DLD1 (cell line): ENCODE data around the gene SYNGR1.

Experiments used
- in situ Hi-C: cut with HindIII; loops from 2 replicates; pipeline ENCODE4 v1.10.0; 2017; ENCODE audit warnings: low sequenced_read_pairs

Gene SYNGR1

DNA sequence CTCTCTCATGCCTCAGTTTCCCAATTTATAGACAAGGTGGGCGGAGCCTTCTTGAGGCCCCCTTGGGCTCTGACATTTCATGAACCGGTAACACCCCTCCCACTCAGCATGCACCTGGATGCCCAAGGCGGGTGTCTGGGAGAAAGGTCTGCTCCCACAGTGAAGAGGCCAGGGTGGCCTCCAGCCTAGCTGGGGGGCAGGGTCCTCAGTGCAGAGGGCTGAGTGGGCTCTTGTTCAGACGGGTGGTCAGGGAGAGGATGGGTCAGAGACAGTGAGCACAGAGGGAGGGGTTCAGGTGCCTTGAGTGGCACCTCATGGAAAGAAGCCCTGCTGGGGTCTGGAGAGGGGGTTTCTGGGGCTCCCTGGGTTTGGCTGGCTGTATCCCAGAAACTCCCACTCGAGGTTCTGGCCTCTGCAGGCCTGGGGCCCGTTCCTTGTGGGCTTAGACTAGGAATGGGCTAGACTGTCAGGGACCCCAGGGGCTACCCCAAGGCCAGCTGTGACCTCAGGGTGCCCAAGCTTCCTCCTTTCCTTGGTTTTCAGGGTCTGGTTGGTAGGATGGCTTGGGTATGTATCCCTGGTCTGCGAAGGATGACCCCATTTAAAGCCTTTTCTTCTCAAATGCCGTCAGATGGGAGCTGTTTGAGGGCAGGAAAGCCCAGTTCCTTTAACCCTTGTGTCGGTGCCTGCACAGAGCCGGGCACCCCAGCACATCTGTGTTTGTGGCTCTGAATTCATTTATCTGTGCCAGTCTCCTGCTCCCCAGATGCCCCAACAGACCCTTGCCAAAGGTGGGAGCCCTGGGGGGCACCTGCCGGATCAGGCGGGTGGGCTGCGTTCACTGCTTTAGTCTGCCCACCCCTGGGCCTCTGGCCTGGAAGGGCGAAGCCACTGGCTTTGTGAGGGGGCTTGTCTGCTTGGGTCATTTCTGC is 1.2 kb downstream of the SYNGR1 start:
- in situ Hi-C loops, result loop anchor here (25.0 kb wide), 1 partner anchor 136 kb away; no protein-coding TSS in a partner anchor

DNA sequence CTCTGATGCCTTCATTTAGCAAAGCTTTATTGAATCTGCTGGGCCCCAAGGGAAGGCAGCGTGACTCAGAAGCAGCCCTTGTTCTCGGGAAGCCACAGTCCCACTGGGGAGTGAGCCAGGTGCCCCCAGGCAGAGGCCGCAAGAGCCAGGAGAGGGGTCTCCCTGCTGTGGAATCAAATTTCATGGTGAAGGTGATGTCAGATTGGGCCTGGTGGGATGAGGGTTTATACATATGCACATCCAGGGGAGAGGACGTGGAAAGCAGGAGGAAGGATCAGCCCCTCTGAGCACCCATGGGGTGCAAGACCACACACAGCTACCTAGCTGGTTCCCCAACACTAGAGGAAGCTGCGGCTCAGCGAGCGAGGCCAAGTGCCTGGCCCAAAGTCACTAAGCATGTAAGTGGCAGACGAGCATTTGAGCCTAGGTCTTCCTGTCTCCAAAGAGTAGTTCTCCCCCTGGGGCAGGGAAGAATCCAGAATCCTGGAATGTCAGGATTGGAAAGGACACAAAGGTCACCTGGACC is 2.0 kb downstream of the SYNGR1 start:
- in situ Hi-C loops, result loop anchor here (25.0 kb wide), 1 partner anchor 136 kb away; no protein-coding TSS in a partner anchor

GRCh38 chr22:39352306-39352891 is 2.6 kb downstream of the SYNGR1 start:
- in situ Hi-C loops, result loop anchor here (25.0 kb wide), 1 partner anchor 135 kb away; no protein-coding TSS in a partner anchor

DNA sequence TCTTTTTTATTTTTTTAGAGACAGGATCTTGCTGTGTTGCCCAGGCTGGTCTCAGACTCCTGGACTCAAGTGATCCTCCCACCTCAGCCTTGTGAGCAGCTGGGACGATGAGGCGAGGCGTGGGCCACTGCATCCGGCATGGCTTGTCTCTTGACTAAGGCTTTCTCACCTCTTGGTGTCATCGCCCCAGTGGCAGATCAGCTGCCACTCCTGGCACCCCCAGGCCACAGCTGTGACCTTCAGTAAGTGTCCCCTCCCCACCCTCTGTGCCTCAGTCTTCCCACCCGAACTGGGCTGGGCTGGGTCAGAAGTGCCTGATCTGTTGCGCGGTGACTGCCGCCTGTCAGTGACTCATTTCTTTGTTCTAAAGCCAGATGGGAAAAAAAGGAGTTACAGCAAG is 3.6 kb downstream of the SYNGR1 start:
- in situ Hi-C loops, result loop anchor here (25.0 kb wide), 1 partner anchor 134 kb away; no protein-coding TSS in a partner anchor

GRCh38 chr22:39355080-39355479 is 5.3 kb downstream of the SYNGR1 start:
- in situ Hi-C loops, result loop anchor here (25.0 kb wide), 1 partner anchor 132 kb away; no protein-coding TSS in a partner anchor

- in situ Hi-C loops, result loop anchor here (25.0 kb wide), 1 partner anchor 131 kb away; no protein-coding TSS in a partner anchor
Observed at GRCh38 chr22:39355805-39356204, 6.0 kb downstream of the SYNGR1 start.

DNA sequence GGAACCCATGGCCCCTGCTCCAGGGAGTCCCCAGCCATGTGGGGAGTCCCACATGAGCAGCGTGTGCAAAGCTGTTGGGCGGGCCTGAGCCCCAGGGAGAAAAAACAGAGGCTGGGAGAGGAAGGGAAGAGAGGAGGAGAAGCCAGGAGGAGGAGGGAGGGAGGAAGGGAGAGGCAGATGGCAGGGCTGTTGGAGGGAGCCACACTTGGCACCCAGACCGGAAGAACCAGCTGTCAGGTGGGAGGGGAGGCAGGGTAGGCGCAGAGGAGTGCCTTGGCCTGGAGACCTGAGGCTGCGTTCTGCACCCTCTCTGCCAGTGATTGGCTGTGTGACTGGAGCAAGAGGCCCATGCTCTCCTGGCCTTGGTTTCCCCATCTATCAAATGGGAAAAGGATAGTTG is 6.7 kb downstream of the SYNGR1 start:
- in situ Hi-C loops, result loop anchor here (25.0 kb wide), 1 partner anchor 131 kb away; no protein-coding TSS in a partner anchor

GRCh38 chr22:39357110-39358108 is 7.6 kb downstream of the SYNGR1 start:
- in situ Hi-C loops, result loop anchor here (25.0 kb wide), 1 partner anchor 130 kb away; no protein-coding TSS in a partner anchor

DNA sequence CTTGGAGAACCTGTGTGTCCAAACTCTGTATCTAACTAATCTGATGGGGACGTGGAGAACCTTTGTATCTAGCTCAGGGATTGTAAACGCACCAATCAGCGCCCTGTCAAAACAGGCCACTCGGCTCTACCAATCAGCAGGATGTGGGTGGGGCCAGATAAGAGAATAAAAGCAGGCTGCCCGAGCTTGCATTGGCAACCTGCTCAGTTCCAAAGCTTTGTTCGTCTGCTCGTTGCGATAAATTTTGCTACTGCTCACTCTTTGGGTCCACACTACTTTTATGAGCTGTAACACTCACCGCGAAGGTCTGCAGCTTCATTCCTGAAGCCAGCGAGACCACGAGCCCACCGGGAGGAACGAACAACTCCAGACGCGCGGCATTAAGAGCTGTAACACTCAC is 8.4 kb downstream of the SYNGR1 start:
- in situ Hi-C loops, result loop anchor here (25.0 kb wide), 1 partner anchor 129 kb away; no protein-coding TSS in a partner anchor

DNA sequence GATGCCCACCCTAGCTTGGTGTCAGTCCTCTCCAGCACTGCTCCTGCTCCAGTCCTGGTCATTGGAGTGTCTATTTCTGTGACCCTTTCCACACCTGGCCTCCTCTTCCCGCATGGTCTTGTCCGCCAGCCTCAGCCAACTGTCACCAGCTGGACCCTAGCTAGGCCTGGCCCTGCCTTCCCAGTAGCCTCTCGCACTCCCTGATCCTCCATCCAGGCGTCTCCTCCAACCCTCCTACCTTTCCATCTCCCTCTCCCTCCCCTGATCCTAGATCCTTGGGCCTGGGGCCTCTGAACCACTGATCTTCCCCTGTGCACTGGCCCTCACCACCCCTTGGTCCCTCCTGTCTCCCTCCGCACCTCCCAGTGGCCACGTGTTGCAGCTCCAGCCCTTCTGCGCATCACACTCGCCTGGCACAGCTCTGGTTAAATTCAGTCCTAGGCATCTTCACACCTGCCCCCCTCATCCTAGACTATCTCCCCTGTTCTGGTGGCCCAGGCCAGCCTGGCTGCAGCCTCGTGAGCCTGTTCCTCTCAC is 9.9 kb downstream of the SYNGR1 start:
- in situ Hi-C loops, result loop anchor here (25.0 kb wide), 1 partner anchor 128 kb away; no protein-coding TSS in a partner anchor

DNA sequence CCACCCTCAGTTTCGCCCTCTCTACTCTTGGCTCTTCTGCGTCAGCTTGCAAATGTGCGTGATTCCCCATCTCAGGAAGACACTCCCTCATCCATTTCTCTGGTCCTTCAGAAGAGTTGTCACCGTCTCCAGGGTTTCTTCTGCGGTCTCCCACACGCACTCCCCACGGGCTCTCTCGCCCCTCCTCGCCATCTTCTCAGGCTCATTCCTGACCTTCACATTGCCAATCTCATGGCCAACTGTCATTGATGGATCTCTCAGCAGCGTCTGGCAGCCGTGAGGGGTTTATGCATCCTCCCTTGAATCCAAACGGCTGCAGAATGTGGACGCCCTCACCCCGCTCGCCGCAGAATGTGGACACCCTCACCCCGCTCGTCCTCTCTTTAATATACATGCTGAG is 10.5 kb downstream of the SYNGR1 start:
- in situ Hi-C loops, result loop anchor here (25.0 kb wide), 1 partner anchor 127 kb away; no protein-coding TSS in a partner anchor

DNA sequence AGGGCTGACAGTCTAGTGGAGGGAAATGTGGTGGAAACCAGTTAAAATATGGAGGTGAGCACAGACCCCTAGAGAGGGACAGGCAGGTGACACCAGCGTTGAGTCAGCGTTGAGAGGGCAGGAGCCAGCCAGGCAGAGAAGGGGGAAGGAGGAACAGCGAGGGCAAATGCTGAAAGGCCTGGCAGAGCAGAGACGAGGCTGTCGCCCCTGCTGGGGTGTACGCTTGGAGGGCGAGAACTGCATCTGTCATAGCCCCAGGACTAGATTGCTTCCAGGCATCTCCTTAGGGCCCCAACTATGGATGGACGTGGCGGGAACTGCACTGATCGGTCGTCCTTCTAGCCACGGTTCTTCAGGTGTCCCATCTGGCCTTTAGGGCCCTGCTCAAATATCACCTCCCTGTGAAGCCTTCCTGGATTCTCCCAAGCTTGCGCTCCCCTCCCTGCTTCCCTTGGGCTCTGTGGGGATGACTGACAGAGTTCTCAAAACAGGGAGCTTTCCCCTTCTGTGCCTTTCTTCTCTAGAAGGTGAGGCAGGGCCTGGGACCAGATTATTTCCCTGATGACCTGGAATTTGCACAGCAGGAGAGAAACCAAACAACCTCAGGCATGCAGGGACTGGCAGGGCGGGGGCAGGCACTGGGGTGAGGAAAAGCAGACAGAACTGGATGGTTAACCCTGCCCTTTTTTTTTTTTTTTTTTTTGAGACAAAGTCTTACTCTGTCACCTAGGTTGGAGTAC is 11.1 kb downstream of the SYNGR1 start:
- in situ Hi-C loops, result loop anchor here (25.0 kb wide), 1 partner anchor 126 kb away; no protein-coding TSS in a partner anchor

DNA sequence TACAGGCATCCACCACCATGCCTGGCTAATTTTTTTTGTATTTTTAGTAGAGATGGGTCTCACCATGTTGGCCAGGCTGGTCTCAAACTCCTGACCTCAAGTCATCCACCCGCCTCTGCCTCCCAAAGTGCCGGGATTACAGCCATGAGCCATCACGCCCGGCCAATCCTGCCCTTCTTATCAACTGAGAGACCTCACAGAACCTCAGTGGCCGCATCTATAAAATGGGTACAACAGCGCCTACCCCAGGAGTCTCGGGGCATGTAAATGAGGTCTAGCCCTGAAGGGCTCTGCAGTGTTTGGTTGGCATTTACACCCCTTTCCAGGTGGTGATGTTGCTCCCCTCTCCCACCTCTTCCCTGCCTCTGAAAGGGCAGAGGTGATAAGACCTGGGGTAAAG is 11.7 kb downstream of the SYNGR1 start:
- in situ Hi-C loops, result loop anchor here (25.0 kb wide), 1 partner anchor 126 kb away; no protein-coding TSS in a partner anchor

- in situ Hi-C loops, result loop anchor here (25.0 kb wide), 1 partner anchor 125 kb away; no protein-coding TSS in a partner anchor
Observed at GRCh38 chr22:39362271-39362670, 12.5 kb downstream of the SYNGR1 start.

DNA sequence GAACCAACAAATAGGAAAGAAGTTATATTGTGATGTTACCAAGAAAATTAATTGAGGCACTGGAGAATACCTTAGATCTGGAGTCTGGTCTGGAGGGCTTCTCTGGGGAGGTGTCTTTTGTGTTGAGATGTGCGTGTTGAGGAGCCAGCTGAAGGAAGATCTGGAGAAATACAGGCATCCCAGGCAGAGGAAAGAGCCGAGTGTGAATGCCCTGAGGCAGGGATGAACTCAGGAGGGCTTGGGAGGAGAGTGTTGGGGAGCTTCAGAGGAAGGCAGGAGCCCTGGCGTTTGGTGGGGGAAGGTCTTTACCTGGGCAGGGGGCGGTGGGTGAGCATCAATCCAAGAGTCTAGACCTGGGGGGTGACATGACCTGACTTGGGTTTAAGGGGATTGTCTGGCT is 13.1 kb downstream of the SYNGR1 start:
- in situ Hi-C loops, result loop anchor here (25.0 kb wide), 1 partner anchor 124 kb away; no protein-coding TSS in a partner anchor

DNA sequence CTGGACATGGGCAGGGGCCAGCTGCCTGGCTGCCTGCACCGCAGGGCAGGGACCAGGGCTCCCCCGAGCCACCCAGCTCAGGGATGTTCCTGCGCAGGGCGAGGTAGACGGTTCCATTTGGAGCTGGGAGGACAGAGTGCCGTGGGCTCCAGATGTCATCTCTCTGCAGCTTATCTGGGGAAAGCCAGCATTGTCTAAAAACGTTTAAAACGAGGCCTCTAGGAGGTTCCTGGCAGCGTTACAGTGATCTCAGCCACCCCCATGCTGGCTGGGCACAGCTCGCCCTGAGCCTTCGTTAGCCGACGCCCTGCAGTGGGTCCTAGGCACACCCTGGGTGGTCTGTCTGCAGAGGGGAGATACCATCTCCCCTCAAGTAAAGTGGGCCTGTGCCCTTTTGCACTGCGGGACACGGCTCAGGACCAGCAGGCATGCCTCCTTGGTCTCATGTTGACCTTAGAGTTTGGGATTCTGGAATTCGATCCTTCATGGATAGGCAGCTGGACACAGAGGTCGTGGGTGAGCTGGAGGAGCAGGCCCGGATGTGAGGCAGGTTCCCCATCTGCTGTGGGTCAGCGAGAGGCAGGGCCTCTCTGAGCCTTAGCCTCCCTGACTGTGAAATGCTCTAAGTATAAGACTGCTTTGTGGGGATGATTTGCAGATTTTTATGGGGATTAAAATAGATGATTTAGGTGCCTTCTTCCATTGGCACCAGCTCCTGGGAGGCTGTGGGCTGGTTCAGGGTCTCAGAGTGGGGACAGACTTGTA is 14.1 kb downstream of the SYNGR1 start:
- in situ Hi-C loops, result loop anchor here (25.0 kb wide), 1 partner anchor 123 kb away; no protein-coding TSS in a partner anchor

- in situ Hi-C loops, result loop anchor here (25.0 kb wide), 1 partner anchor 122 kb away; no protein-coding TSS in a partner anchor
Observed at GRCh38 chr22:39364714-39365491, 15.1 kb downstream of the SYNGR1 start.
